ENCODE results near the gene MDC1.

Gene MDC1

DNA sequence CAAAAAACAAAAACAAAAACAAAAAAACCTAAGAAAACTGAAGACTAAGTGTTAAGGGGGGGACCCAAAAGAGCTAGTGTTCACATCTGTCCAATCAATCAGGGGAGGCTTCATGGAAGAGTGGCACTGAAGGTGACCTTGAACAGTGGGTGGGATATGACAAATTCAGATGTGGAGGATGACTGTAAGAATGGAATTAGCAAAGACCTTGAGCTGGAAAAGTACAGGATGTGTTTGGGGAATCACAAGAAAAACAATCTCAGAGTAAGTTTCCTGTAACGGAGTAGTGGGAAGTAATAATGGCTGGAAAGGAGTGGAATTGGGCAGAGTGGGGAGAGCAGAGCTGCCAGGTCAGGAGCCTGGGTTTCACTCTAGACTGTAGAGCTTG, 30.2 kb upstream of the MDC1 start:
- no peak overlapping the region for H3K9ac ChIP-seq (ENCODE audit: low read depth, low read length)

GRCh38 chr6:30744054-30744805, 27.1 kb upstream of the MDC1 start, which contains the start of gene IER3:
IER3 (minus strand) TSS chr6:30744547; CDS start chr6:30744518, 29 bp downstream.
- Histone ChIP-seq H3K4me1 (ENCODE audit: control insufficient read depth, insufficient read depth, low read length) (peaks cover 10% of the 10 kb centered on the region; the same call in 1 of the 2 replicates), H3K27me3 (ENCODE audit: control insufficient read depth, insufficient read depth, low read length) (peaks cover 3% of the 10 kb centered on the region; the same call in 1 of the 2 replicates), H3K27ac (ENCODE audit: low read depth, low read length) (peak within 1 kb of the TSS; percentile 90), H3K9ac (ENCODE audit: low read depth, low read length) (peak within 1 kb of the TSS; percentile 52), H3K4me3 (ENCODE audit: low read depth, low read length) (peak within 1 kb of the TSS; percentile 74), H3K36me3 (ENCODE audit: control insufficient read depth, insufficient read depth, low read length) (peaks cover 19% of the 10 kb centered on the region), H3K9me3 (ENCODE audit: control insufficient read depth, insufficient read depth, low read length) (no peaks in the 10 kb centered on the region)

More for the DNA sequence above, 30.2 kb upstream of the MDC1 start:
- H3K4me3 ChIP-seq (ENCODE audit: low read depth, low read length) = no peak overlapping the region
- 0 out of 2 replicates have a peak, but pooled peaks cover 4% of the 10 kb centered on the region for H3K4me1 ChIP-seq (ENCODE audit: control insufficient read depth, insufficient read depth, low read length)
- H3K36me3 ChIP-seq (ENCODE audit: control insufficient read depth, insufficient read depth, low read length) = no peaks in the 10 kb centered on the region
- H3K27ac ChIP-seq (ENCODE audit: low read depth, low read length) = no peak overlapping the region
- no peaks in the 10 kb centered on the region for H3K9me3 ChIP-seq (ENCODE audit: control insufficient read depth, insufficient read depth, low read length)
- peaks cover 3% of the 10 kb centered on the region; the same call in 1 of the 2 replicates for H3K27me3 ChIP-seq (ENCODE audit: control insufficient read depth, insufficient read depth, low read length)

GRCh38 chr6:30743099-30744053, 26.3 kb upstream of the MDC1 start:
- peak overlapping the region; percentile 90 for H3K27ac ChIP-seq (ENCODE audit: low read depth, low read length)
- peak overlapping the region; percentile 52 for H3K9ac ChIP-seq (ENCODE audit: low read depth, low read length)
- H3K36me3 ChIP-seq (ENCODE audit: control insufficient read depth, insufficient read depth, low read length) = peaks cover 27% of the 10 kb centered on the region
- peaks cover 3% of the 10 kb centered on the region; the same call in 1 of the 2 replicates for H3K27me3 ChIP-seq (ENCODE audit: control insufficient read depth, insufficient read depth, low read length)
- peak overlapping the region; percentile 74 for H3K4me3 ChIP-seq (ENCODE audit: low read depth, low read length)
- H3K9me3 ChIP-seq (ENCODE audit: control insufficient read depth, insufficient read depth, low read length) = no peaks in the 10 kb centered on the region
- peaks cover 6% of the 10 kb centered on the region; the same call in 1 of the 2 replicates for H3K4me1 ChIP-seq (ENCODE audit: control insufficient read depth, insufficient read depth, low read length)

GRCh38 chr6:30742316-30743098, 25.4 kb upstream of the MDC1 start, which contains the start of gene FLOT1:
FLOT1 (minus strand) TSS chr6:30742687; CDS start chr6:30742189, 498 bp downstream.
- H3K4me3 ChIP-seq (ENCODE audit: low read depth, low read length) = peak within 1 kb of the TSS; percentile 74
- H3K9me3 ChIP-seq (ENCODE audit: control insufficient read depth, insufficient read depth, low read length) = no peaks in the 10 kb centered on the region
- peak within 1 kb of the TSS; percentile 52 for H3K9ac ChIP-seq (ENCODE audit: low read depth, low read length)
- H3K27ac ChIP-seq (ENCODE audit: low read depth, low read length) = peak within 1 kb of the TSS; percentile 90
- H3K36me3 ChIP-seq (ENCODE audit: control insufficient read depth, insufficient read depth, low read length) = peaks cover 36% of the 10 kb centered on the region
- H3K27me3 ChIP-seq (ENCODE audit: control insufficient read depth, insufficient read depth, low read length) = peaks cover 3% of the 10 kb centered on the region; the same call in 1 of the 2 replicates
- peaks cover 6% of the 10 kb centered on the region; the same call in 1 of the 2 replicates for H3K4me1 ChIP-seq (ENCODE audit: control insufficient read depth, insufficient read depth, low read length)

- peak overlapping the region; percentile 21 for H3K9ac ChIP-seq (ENCODE audit: low read depth, low read length)
- no peaks in the 10 kb centered on the region for H3K9me3 ChIP-seq (ENCODE audit: control insufficient read depth, insufficient read depth, low read length)
- peak overlapping the region; percentile 90 for H3K27ac ChIP-seq (ENCODE audit: low read depth, low read length)
- H3K27me3 ChIP-seq (ENCODE audit: control insufficient read depth, insufficient read depth, low read length) = peaks cover 3% of the 10 kb centered on the region; the same call in 1 of the 2 replicates
- H3K4me1 ChIP-seq (ENCODE audit: control insufficient read depth, insufficient read depth, low read length) = peaks cover 6% of the 10 kb centered on the region; the same call in 1 of the 2 replicates
- H3K4me3 ChIP-seq (ENCODE audit: low read depth, low read length) = peak overlapping the region; percentile 74
- H3K36me3 ChIP-seq (ENCODE audit: control insufficient read depth, insufficient read depth, low read length) = peaks cover 42% of the 10 kb centered on the region
Observed at GRCh38 chr6:30741789-30742315, 24.8 kb upstream of the MDC1 start.

GRCh38 chr6:30741063-30741779, 24.1 kb upstream of the MDC1 start:
- no peaks in the 10 kb centered on the region for H3K9me3 ChIP-seq (ENCODE audit: control insufficient read depth, insufficient read depth, low read length)
- H3K27ac ChIP-seq (ENCODE audit: low read depth, low read length) = peak overlapping the region; percentile 90
- H3K9ac ChIP-seq (ENCODE audit: low read depth, low read length) = no peak overlapping the region
- peaks cover 3% of the 10 kb centered on the region; the same call in 1 of the 2 replicates for H3K27me3 ChIP-seq (ENCODE audit: control insufficient read depth, insufficient read depth, low read length)
- H3K4me1 ChIP-seq (ENCODE audit: control insufficient read depth, insufficient read depth, low read length) = peaks cover 6% of the 10 kb centered on the region; the same call in 1 of the 2 replicates
- H3K4me3 ChIP-seq (ENCODE audit: low read depth, low read length) = peak overlapping the region; percentile 74
- peaks cover 45% of the 10 kb centered on the region for H3K36me3 ChIP-seq (ENCODE audit: control insufficient read depth, insufficient read depth, low read length)

GRCh38 chr6:30740540-30740870, 23.4 kb upstream of the MDC1 start:
- H3K9me3 ChIP-seq (ENCODE audit: control insufficient read depth, insufficient read depth, low read length) = no peaks in the 10 kb centered on the region
- H3K27me3 ChIP-seq (ENCODE audit: control insufficient read depth, insufficient read depth, low read length) = peaks cover 3% of the 10 kb centered on the region; the same call in 1 of the 2 replicates
- peaks cover 6% of the 10 kb centered on the region; the same call in 1 of the 2 replicates for H3K4me1 ChIP-seq (ENCODE audit: control insufficient read depth, insufficient read depth, low read length)
- no peak overlapping the region for H3K27ac ChIP-seq (ENCODE audit: low read depth, low read length)
- H3K36me3 ChIP-seq (ENCODE audit: control insufficient read depth, insufficient read depth, low read length) = peaks cover 52% of the 10 kb centered on the region
- no peak overlapping the region for H3K9ac ChIP-seq (ENCODE audit: low read depth, low read length)
- no peak overlapping the region for H3K4me3 ChIP-seq (ENCODE audit: low read depth, low read length)

GRCh38 chr6:30738532-30738931, 21.5 kb upstream of the MDC1 start:
- Histone ChIP-seq H3K9me3 (ENCODE audit: control insufficient read depth, insufficient read depth, low read length) (no peaks in the 10 kb centered on the region), H3K4me3 (ENCODE audit: low read depth, low read length) (no peak overlapping the region), H3K27ac (ENCODE audit: low read depth, low read length) (no peak overlapping the region), H3K9ac (ENCODE audit: low read depth, low read length) (no peak overlapping the region), H3K36me3 (ENCODE audit: control insufficient read depth, insufficient read depth, low read length) (peaks cover 69% of the 10 kb centered on the region), H3K4me1 (ENCODE audit: control insufficient read depth, insufficient read depth, low read length) (peaks cover 6% of the 10 kb centered on the region; the same call in 1 of the 2 replicates), H3K27me3 (ENCODE audit: control insufficient read depth, insufficient read depth, low read length) (no peaks in the 10 kb centered on the region)

- H3K9ac ChIP-seq (ENCODE audit: low read depth, low read length) = no peak overlapping the region
- H3K4me1 ChIP-seq (ENCODE audit: control insufficient read depth, insufficient read depth, low read length) = no peaks in the 10 kb centered on the region
- no peak overlapping the region for H3K27ac ChIP-seq (ENCODE audit: low read depth, low read length)
- H3K4me3 ChIP-seq (ENCODE audit: low read depth, low read length) = no peak overlapping the region
- no peaks in the 10 kb centered on the region for H3K27me3 ChIP-seq (ENCODE audit: control insufficient read depth, insufficient read depth, low read length)
- peaks cover 82% of the 10 kb centered on the region for H3K36me3 ChIP-seq (ENCODE audit: control insufficient read depth, insufficient read depth, low read length)
- no peaks in the 10 kb centered on the region for H3K9me3 ChIP-seq (ENCODE audit: control insufficient read depth, insufficient read depth, low read length)
Observed at GRCh38 chr6:30735668-30736314, 18.7 kb upstream of the MDC1 start.

All from HUES48 (cell line).